Gastrocnemius medialis (tissue), 4 donors: ENCODE results near the gene TEX55. TPM values are rescaled to one million over a fixed set of nuclear protein-coding genes. Genes with fewer than 3 reads are reported as not detected.

Experiments
- ATAC-seq, 2 donors: fragments of 150-250 bp; one replicate each; pipeline ENCODE4 v1.9.1; 2016
- DNase-seq, 2 donors: peaks; one replicate each; pipeline ENCODE4 v3.0.0-alpha.2; 2019
- H3K27ac ChIP-seq, 4 donors: fragments of 200-600 bp; sonication (generic); 1 replicate in 1 of 4; 2 replicates in 3 of 4; pipeline ENCODE4 v1.5.1; 2016 to 2018; ENCODE audit warnings: mild to moderate bottlenecking in 2 of 4, moderate library complexity in 1 of 4
- H3K27me3 ChIP-seq, 3 donors: fragments of 200-600 bp; sonication (generic) in 2 of 3; 1 replicate in 1 of 3; 2 replicates in 2 of 3; pipeline versions ENCODE4 v1.5.1 to v1.6.0; 2016 to 2019; ENCODE audit warnings: mild to moderate bottlenecking in 1 of 3, moderate library complexity in 1 of 3
- H3K36me3 ChIP-seq, 2 donors: fragments of 200-600 bp; sonication (generic) in 1 of 2; one replicate each; pipeline ENCODE4 v1.5.1; 2017 to 2018
- H3K4me1 ChIP-seq, 2 donors: fragments of 200-600 bp; sonication (generic) in 1 of 2; one replicate each; pipeline ENCODE4 v1.5.1; 2016 to 2017; ENCODE audit warnings: mild to moderate bottlenecking in 2 of 2
- H3K4me3 ChIP-seq, 4 donors: fragments of 200-600 bp; sonication (generic) in 3 of 4; 1 replicate in 1 of 4; 2 replicates in 3 of 4; pipeline ENCODE4 v1.5.1; 2016 to 2019; ENCODE audit warnings: mild to moderate bottlenecking in 2 of 4
- H3K9me3 ChIP-seq, 3 donors: fragments of 200-600 bp; sonication (generic) in 2 of 3; 1 replicate in 1 of 3; 2 replicates in 2 of 3; pipeline ENCODE4 v1.5.1; 2016 to 2019
- CTCF ChIP-seq, 5 experiments: fragments of 450-650 bp in 3 of 5; fragments of 200-600 bp in 2 of 5; sonication (generic) in 2 of 5; IDR thresholded peaks in 4 of 5; conservative IDR thresholded peaks in 1 of 5; 1 replicate in 4 of 5; 2 replicates in 1 of 5; pipeline ENCODE4 v1.5.1; 2016 to 2019; ENCODE audit warnings: antibody characterized with exemption in 5 of 5, mild to moderate bottlenecking in 3 of 5, moderate library complexity in 3 of 5
- POLR2A ChIP-seq, 2 donors: fragments of 450-650 bp; IDR thresholded peaks; one replicate each; pipeline ENCODE4 v1.6.1; 2017; ENCODE audit warnings: antibody characterized with exemption in 2 of 2, mild to moderate bottlenecking in 2 of 2, moderate library complexity in 2 of 2
- in situ Hi-C, 4 donors: fragments of 200-750 bp; cut with MboI; loops; one replicate each; pipeline versions ENCODE4 v1.15.0 to v1.8.0; 2017; ENCODE audit warnings: low sequenced_read_pairs in 4 of 4
- intact Hi-C: fragments of 100-400 bp; cut with DNase I; formaldehyde crosslinking; loops from one replicate; pipeline ENCODE4 v1.15.1; 2023; ENCODE audit warnings: low total_unique reads
- total RNA-seq, 4 donors: library from RNA; depleted of rRNA; stranded (reverse); fragments of >200 nt; gene quantifications; one replicate each; pipeline versions ENCODE4 v1.1.0 to v1.2.3, GENCODE V29; 2016

The TEX55 gene
- total RNA-seq, 4 donors from 2014 or later = not detected

GRCh38 chr3:119170821-119171220 lies 24.9 kb downstream of the TEX55 start:
- no peak overlapping the region for H3K27ac ChIP-seq
- H3K4me1 ChIP-seq = no peaks in the 10 kb centered on the region
- in situ Hi-C loops (no loop called here), intact Hi-C loops (no loop called here)
- ATAC-seq (no peak), DNase-seq (no peak)
- no peaks in the 10 kb centered on the region for H3K27me3 ChIP-seq
- no peaks in the 10 kb centered on the region for H3K36me3 ChIP-seq
- TF ChIP-seq CTCF (IDR thresholded peaks at IDR 0.05 in 4 of 5, conservative IDR thresholded peaks at IDR 0.05 in 1 of 5) (no peak), POLR2A (IDR thresholded peaks at IDR 0.05) (no peak)
- H3K4me3 ChIP-seq = no peak overlapping the region
- no peaks in the 10 kb centered on the region for H3K9me3 ChIP-seq

GRCh38 chr3:119173325-119173724 lies 27.4 kb downstream of the TEX55 start, which contains the start of gene UPK1B:
UPK1B (plus strand) TSS chr3:119173598; CDS start chr3:119186742, 13,144 bp downstream.
- Histone ChIP-seq H3K27ac (no peak within 1 kb of the TSS), H3K4me1 (no peaks in the 10 kb centered on the region), H3K9me3 (no peaks in the 10 kb centered on the region), H3K27me3 (no peaks in the 10 kb centered on the region), H3K36me3 (no peaks in the 10 kb centered on the region), H3K4me3 (no peak within 1 kb of the TSS)
- ATAC-seq (no peak), DNase-seq (no peak)
- TF ChIP-seq CTCF (IDR thresholded peaks at IDR 0.05 in 4 of 5, conservative IDR thresholded peaks at IDR 0.05 in 1 of 5) = no peak
- no peak for TF ChIP-seq POLR2A (IDR thresholded peaks at IDR 0.05)
- in situ Hi-C loops (no loop called here), intact Hi-C loops (no loop called here)

GRCh38 chr3:119175872-119176756 lies 30.1 kb downstream of the TEX55 start:
- ATAC-seq (no peak), DNase-seq (no peak)
- Histone ChIP-seq H3K9me3 (no peaks in the 10 kb centered on the region), H3K27me3 (no peaks in the 10 kb centered on the region), H3K27ac (no peak overlapping the region), H3K4me3 (no peak overlapping the region), H3K36me3 (no peaks in the 10 kb centered on the region), H3K4me1 (no peaks in the 10 kb centered on the region)
- TF ChIP-seq CTCF (IDR thresholded peaks at IDR 0.05 in 4 of 5, conservative IDR thresholded peaks at IDR 0.05 in 1 of 5) (no peak), POLR2A (IDR thresholded peaks at IDR 0.05) (no peak)
- in situ Hi-C loops (no loop called here), intact Hi-C loops (no loop called here)

GRCh38 chr3:119176778-119177177 lies 30.8 kb downstream of the TEX55 start:
- no peak for DNase-seq
- Histone ChIP-seq H3K9me3 (no peaks in the 10 kb centered on the region), H3K27ac (no peak overlapping the region), H3K27me3 (no peaks in the 10 kb centered on the region), H3K36me3 (no peaks in the 10 kb centered on the region), H3K4me3 (no peak overlapping the region), H3K4me1 (no peaks in the 10 kb centered on the region)
- TF ChIP-seq CTCF (IDR thresholded peaks at IDR 0.05 in 4 of 5, conservative IDR thresholded peaks at IDR 0.05 in 1 of 5) (no peak), POLR2A (IDR thresholded peaks at IDR 0.05) (no peak)
- in situ Hi-C loops = no loop called here
- no peak for ATAC-seq
- intact Hi-C loops = no loop called here
